ENCODE results near the gene TSSK2.

GRCh38 chr22:19125474-19126308 is 5.4 kb upstream of the TSSK2 start:
- TF ChIP-seq HDGF (IDR thresholded peaks at IDR 0.05; ENCODE audit: borderline replicate concordance) (no peak), SP1 (IDR thresholded peaks at IDR 0.05) (no peak), ZNF384 (IDR thresholded peaks at IDR 0.05) (no peak), BHLHE40 (IDR thresholded peaks at IDR 0.05; ENCODE audit: borderline replicate concordance) (no peak), FOXM1 (IDR thresholded peaks at IDR 0.05; ENCODE audit: borderline replicate concordance) (no peak), L3MBTL2 (conservative IDR thresholded peaks at IDR 0.05) (no peak), PKNOX1 (IDR thresholded peaks at IDR 0.05) (no peak), ELF4 (IDR thresholded peaks at IDR 0.05) (no peak), ARNT (IDR thresholded peaks at IDR 0.05) (no peak), CTBP1 (IDR thresholded peaks at IDR 0.05; ENCODE audit: borderline replicate concordance) (no peak), FOXA1 (IDR thresholded peaks at IDR 0.05) (no peak), SUZ12 (IDR thresholded peaks at IDR 0.05) (no peak), TARDBP (IDR thresholded peaks at IDR 0.05) (no peak)

Data from HEK293T (cell line).